Activated CD8-positive, alpha-beta memory T cell treated with anti-CD3 and anti-CD28 coated beads for 36 hours (primary cell): ENCODE measurements around the gene FLYWCH2. TPM values are rescaled to one million over a fixed set of nuclear protein-coding genes. Genes with fewer than 3 reads are reported as not detected.

Experiments
- CTCF ChIA-PET: fragments of 350-600 bp; sonication (Branson Sonifier 250); formaldehyde crosslinking; loops from one replicate; lab custom pipeline; 2021; ENCODE audit warnings: antibody characterized with exemption; lab: Charles Lee
- POLR2A ChIA-PET: fragments of 350-600 bp; sonication (Branson Sonifier 250); formaldehyde crosslinking; loops from one replicate; lab custom pipeline; 2021; ENCODE audit warnings: antibody characterized with exemption; lab: Charles Lee
- total RNA-seq, 2 experiments: library from RNA; stranded (reverse); gene quantifications; one replicate each; pipeline ENCODE4 v1.2.3, GENCODE V29; 2021

FLYWCH2 gene
- total RNA-seq, 2 experiments from 2014 or later, result 24.4 to 27.1 TPM

- POLR2A ChIA-PET, result no interaction called here
- CTCF ChIA-PET, result no interaction called here
Observed at GRCh38 chr16:2852003-2852730, 30.8 kb upstream of the FLYWCH2 start.

- ChIA-PET POLR2A (no interaction called here), CTCF (no interaction called here)
Observed at GRCh38 chr16:2852731-2853507, 30.1 kb upstream of the FLYWCH2 start.

- ChIA-PET CTCF (interaction anchor here (0.5 to 1.5 kb wide), 3 partner anchors 10 to 33 kb away, joined by 3 to 9 read pairs (median 3); no protein-coding TSS in a partner anchor), POLR2A (no interaction called here)
Observed at GRCh38 chr16:2853531-2854073, 29.4 kb upstream of the FLYWCH2 start.

- CTCF ChIA-PET, result interaction anchor here (0.6 to 1.5 kb wide), 6 partner anchors 12 to 90 kb away, joined by 3 to 9 read pairs (median 4); no protein-coding TSS in a partner anchor
- POLR2A ChIA-PET, result no interaction called here
Observed at GRCh38 chr16:2854700-2855309, 28.2 kb upstream of the FLYWCH2 start.

- ChIA-PET POLR2A (no interaction called here), CTCF (interaction anchor here (1.2 kb wide), 1 partner anchor 71 kb away, joined by 3 read pairs; no protein-coding TSS in a partner anchor)
Observed at GRCh38 chr16:2855536-2855935, 27.5 kb upstream of the FLYWCH2 start.

- ChIA-PET CTCF (interaction anchor here (0.7 to 0.9 kb wide), 3 partner anchors 12 to 517 kb away, joined by 3 to 4 read pairs (median 3); no protein-coding TSS in a partner anchor), POLR2A (interaction anchor here (0.8 kb wide), 1 partner anchor 12 kb away, joined by 6 read pairs; no protein-coding TSS in a partner anchor)
Observed at GRCh38 chr16:2856061-2856670, 26.8 kb upstream of the FLYWCH2 start.

GRCh38 chr16:2856686-2857450 is 26.1 kb upstream of the FLYWCH2 start:
- CTCF ChIA-PET, result interaction anchor here (0.7 to 0.9 kb wide), 3 partner anchors 11 to 518 kb away, joined by 3 to 4 read pairs (median 3); no protein-coding TSS in a partner anchor

GRCh38 chr16:2857451-2858244 is 25.4 kb upstream of the FLYWCH2 start, which contains the start of gene PRSS22:
Gene PRSS22 (minus strand): TSS chr16:2858170. CDS start chr16:2858104, 66 bp downstream.
- CTCF ChIA-PET, result no interaction called here
- POLR2A ChIA-PET, result no interaction called here

More at GRCh38 chr16:2856686-2857450, 26.1 kb upstream of the FLYWCH2 start:
- POLR2A ChIA-PET, result interaction anchor here (0.8 kb wide), 1 partner anchor 11 kb away, joined by 6 read pairs; no protein-coding TSS in a partner anchor

- ChIA-PET POLR2A (no interaction called here), CTCF (interaction anchor here (0.6 to 1.2 kb wide), 3 partner anchors 10 to 20 kb away, joined by 3 to 4 read pairs (median 3); no protein-coding TSS in a partner anchor)
Observed at GRCh38 chr16:2858245-2859025, 24.6 kb upstream of the FLYWCH2 start.

GRCh38 chr16:2859686-2860265 is 23.2 kb upstream of the FLYWCH2 start:
- ChIA-PET POLR2A (no interaction called here), CTCF (interaction anchor here (1.2 kb wide), 1 partner anchor 18 kb away, joined by 3 read pairs; no protein-coding TSS in a partner anchor)

- CTCF ChIA-PET, result interaction anchor here (0.8 kb wide), 1 partner anchor 19 kb away, joined by 4 read pairs; no protein-coding TSS in a partner anchor
- POLR2A ChIA-PET, result no interaction called here
Observed at GRCh38 chr16:2860826-2861567, 22.0 kb upstream of the FLYWCH2 start.

GRCh38 chr16:2865651-2866050 is 17.4 kb upstream of the FLYWCH2 start:
- ChIA-PET CTCF (interaction anchor here (1.6 kb wide), 1 partner anchor 27 kb away, joined by 5 read pairs; no protein-coding TSS in a partner anchor), POLR2A (no interaction called here)

GRCh38 chr16:2866431-2866830 is 16.6 kb upstream of the FLYWCH2 start:
- ChIA-PET CTCF (interaction anchor here (1.6 kb wide), 1 partner anchor 28 kb away, joined by 5 read pairs; no protein-coding TSS in a partner anchor), POLR2A (no interaction called here)

GRCh38 chr16:2867661-2867986 is 15.4 kb upstream of the FLYWCH2 start:
- POLR2A ChIA-PET, result interaction anchor here (0.5 to 1.2 kb wide), 5 partner anchors 15 to 117 kb away, joined by 3 to 9 read pairs (median 5); partner anchors contain the start of genes ELOB and FLYWCH2
- CTCF ChIA-PET, result interaction anchor here (0.7 to 1.8 kb wide), 22 partner anchors 11 to 335 kb away, joined by 3 to 19 read pairs (median 4); partner anchors contain the start of genes FLYWCH2, PRSS41 and SRRM2
